ENCODE measurements around the gene SLC30A2.

SLC30A2 gene

GRCh38 chr1:26010825-26011224 lies 35.1 kb downstream of the SLC30A2 start:
- no peaks in the 10 kb centered on the region for H3F3A ChIP-seq (ENCODE audit: insufficient read depth, low read length)
- H3K4me2 ChIP-seq (ENCODE audit: low read depth, low read length) = no peak overlapping the region
- TF ChIP-seq CTCF (IDR thresholded peaks at IDR 0.05; ENCODE audit: low read length) = no peak
- H3K9me2 ChIP-seq (replicated peaks; ENCODE audit: insufficient read depth, low read length) = no peaks in the 10 kb centered on the region
- no peak for DNase-seq
- H2AFZ ChIP-seq (ENCODE audit: low read length) = no peak overlapping the region
- H3K9me3 ChIP-seq (replicated peaks; ENCODE audit: insufficient read depth, low read length) = no peaks in the 10 kb centered on the region
- H4K20me1 ChIP-seq (ENCODE audit: insufficient read depth, low read length) = no peaks in the 10 kb centered on the region
- no peak overlapping the region for H3K27ac ChIP-seq (ENCODE audit: low read length)
- no peaks in the 10 kb centered on the region for H3K36me3 ChIP-seq (replicated peaks; ENCODE audit: insufficient read depth, low read length)
- H3K4me1 ChIP-seq (ENCODE audit: low read length) = no peaks in the 10 kb centered on the region
- no peaks in the 10 kb centered on the region for H3K27me3 ChIP-seq (replicated peaks; ENCODE audit: insufficient read depth, low read length)
- H3K4me3 ChIP-seq (ENCODE audit: low read length) = no peak overlapping the region
- H3K79me2 ChIP-seq (ENCODE audit: low read length) = no peaks in the 10 kb centered on the region
- no peak overlapping the region for H3K9ac ChIP-seq (ENCODE audit: low read length)

- Histone ChIP-seq H3K4me3 (ENCODE audit: low read length) (no peak overlapping the region), H3K27ac (ENCODE audit: low read length) (no peak overlapping the region), H3K4me1 (ENCODE audit: low read length) (no peaks in the 10 kb centered on the region), H4K20me1 (ENCODE audit: insufficient read depth, low read length) (no peaks in the 10 kb centered on the region), H3K9ac (ENCODE audit: low read length) (no peak overlapping the region), H2AFZ (ENCODE audit: low read length) (no peak overlapping the region), H3K9me2 (replicated peaks; ENCODE audit: insufficient read depth, low read length) (no peaks in the 10 kb centered on the region), H3K27me3 (replicated peaks; ENCODE audit: insufficient read depth, low read length) (no peaks in the 10 kb centered on the region), H3K36me3 (replicated peaks; ENCODE audit: insufficient read depth, low read length) (no peaks in the 10 kb centered on the region), H3K9me3 (replicated peaks; ENCODE audit: insufficient read depth, low read length) (no peaks in the 10 kb centered on the region), H3K79me2 (ENCODE audit: low read length) (no peaks in the 10 kb centered on the region), H3K4me2 (ENCODE audit: low read depth, low read length) (no peak overlapping the region), H3F3A (ENCODE audit: insufficient read depth, low read length) (no peaks in the 10 kb centered on the region)
- DNase-seq = no peak
- TF ChIP-seq EZH2 (optimal IDR thresholded peaks at IDR 0.05; ENCODE audit: low read depth, low read length) (no peak), EZH2phosphoT487 (IDR thresholded peaks at IDR 0.05; ENCODE audit: low read length) (no peak), CTCF (IDR thresholded peaks at IDR 0.05; ENCODE audit: low read length) (peak; percentile 16)
These were observed 36.0 kb downstream of the SLC30A2 start for GRCh38 chr1:26009796-26010447.

GRCh38 chr1:26006710-26007109 lies 39.2 kb downstream of the SLC30A2 start:
- H3K9me3 ChIP-seq (replicated peaks; ENCODE audit: insufficient read depth, low read length) = no peaks in the 10 kb centered on the region
- no peaks in the 10 kb centered on the region for H3K4me1 ChIP-seq (ENCODE audit: low read length)
- no peaks in the 10 kb centered on the region for H3K79me2 ChIP-seq (ENCODE audit: low read length)
- H3K27me3 ChIP-seq (replicated peaks; ENCODE audit: insufficient read depth, low read length) = no peaks in the 10 kb centered on the region
- H3K36me3 ChIP-seq (replicated peaks; ENCODE audit: insufficient read depth, low read length) = no peaks in the 10 kb centered on the region
- no peak overlapping the region for H3K9ac ChIP-seq (ENCODE audit: low read length)
- no peak overlapping the region for H3K4me3 ChIP-seq (ENCODE audit: low read length)
- no peak for DNase-seq
- H3F3A ChIP-seq (ENCODE audit: insufficient read depth, low read length) = no peaks in the 10 kb centered on the region
- no peak overlapping the region for H3K4me2 ChIP-seq (ENCODE audit: low read depth, low read length)
- no peaks in the 10 kb centered on the region for H3K9me2 ChIP-seq (replicated peaks; ENCODE audit: insufficient read depth, low read length)
- no peak overlapping the region for H3K27ac ChIP-seq (ENCODE audit: low read length)
- H2AFZ ChIP-seq (ENCODE audit: low read length) = no peak overlapping the region
- no peaks in the 10 kb centered on the region for H4K20me1 ChIP-seq (ENCODE audit: insufficient read depth, low read length)
- TF ChIP-seq EZH2phosphoT487 (IDR thresholded peaks at IDR 0.05; ENCODE audit: low read length) = no peak
- TF ChIP-seq EZH2 (optimal IDR thresholded peaks at IDR 0.05; ENCODE audit: low read depth, low read length) = no peak

GRCh38 chr1:26005434-26006105 lies 40.3 kb downstream of the SLC30A2 start:
- H3K9me3 ChIP-seq (replicated peaks; ENCODE audit: insufficient read depth, low read length) = no peaks in the 10 kb centered on the region
- H3K27ac ChIP-seq (ENCODE audit: low read length) = no peak overlapping the region
- no peak overlapping the region for H3K4me3 ChIP-seq (ENCODE audit: low read length)
- no peaks in the 10 kb centered on the region for H3K4me1 ChIP-seq (ENCODE audit: low read length)
- no peak overlapping the region for H3K4me2 ChIP-seq (ENCODE audit: low read depth, low read length)
- H3K9ac ChIP-seq (ENCODE audit: low read length) = no peak overlapping the region
- H3K36me3 ChIP-seq (replicated peaks; ENCODE audit: insufficient read depth, low read length) = no peaks in the 10 kb centered on the region
- TF ChIP-seq EZH2 (optimal IDR thresholded peaks at IDR 0.05; ENCODE audit: low read depth, low read length) (no peak), EZH2phosphoT487 (IDR thresholded peaks at IDR 0.05; ENCODE audit: low read length) (no peak), CTCF (IDR thresholded peaks at IDR 0.05; ENCODE audit: low read length) (no peak)
- no peaks in the 10 kb centered on the region for H3F3A ChIP-seq (ENCODE audit: insufficient read depth, low read length)
- H3K27me3 ChIP-seq (replicated peaks; ENCODE audit: insufficient read depth, low read length) = no peaks in the 10 kb centered on the region
- no peaks in the 10 kb centered on the region for H3K79me2 ChIP-seq (ENCODE audit: low read length)
- H3K9me2 ChIP-seq (replicated peaks; ENCODE audit: insufficient read depth, low read length) = no peaks in the 10 kb centered on the region
- no peaks in the 10 kb centered on the region for H4K20me1 ChIP-seq (ENCODE audit: insufficient read depth, low read length)
- no peak for DNase-seq
- H2AFZ ChIP-seq (ENCODE audit: low read length) = no peak overlapping the region

All from MM.1S (cell line).